Stomach (tissue), 4 donors: ENCODE data around the gene CTBP1.

Experiments used
- EP300 ChIP-seq: sonication (generic); formaldehyde crosslinking; IDR thresholded peaks from one replicate; pipeline ENCODE4 v1.6.1; 2017; ENCODE audit warnings: antibody characterized with exemption
- POLR2A ChIP-seq, 4 donors: fragments of 450-650 bp; IDR thresholded peaks; one replicate each; pipeline ENCODE4 v1.6.1; 2016; ENCODE audit warnings: antibody characterized with exemption in 4 of 4, control low read depth in 2 of 4, mild to moderate bottlenecking in 1 of 4, moderate library complexity in 1 of 4
- POLR2AphosphoS5 ChIP-seq, 3 donors: sonication (generic); formaldehyde crosslinking; IDR thresholded peaks; one replicate each; pipeline ENCODE4 v1.6.1; 2016; ENCODE audit warnings: antibody characterized with exemption in 3 of 3
- TF ChIP-seq, protein P1 (sequence below), 7 experiments: fragments of 450-650 bp in 4 of 7; fragments of 200-600 bp in 3 of 7; sonication (generic) in 3 of 7; IDR thresholded peaks; one replicate each; pipeline ENCODE4 v1.5.1; 2016 to 2019; ENCODE audit warnings: antibody characterized with exemption in 7 of 7, control low read depth in 2 of 7, mild to moderate bottlenecking in 1 of 7

DNA sequence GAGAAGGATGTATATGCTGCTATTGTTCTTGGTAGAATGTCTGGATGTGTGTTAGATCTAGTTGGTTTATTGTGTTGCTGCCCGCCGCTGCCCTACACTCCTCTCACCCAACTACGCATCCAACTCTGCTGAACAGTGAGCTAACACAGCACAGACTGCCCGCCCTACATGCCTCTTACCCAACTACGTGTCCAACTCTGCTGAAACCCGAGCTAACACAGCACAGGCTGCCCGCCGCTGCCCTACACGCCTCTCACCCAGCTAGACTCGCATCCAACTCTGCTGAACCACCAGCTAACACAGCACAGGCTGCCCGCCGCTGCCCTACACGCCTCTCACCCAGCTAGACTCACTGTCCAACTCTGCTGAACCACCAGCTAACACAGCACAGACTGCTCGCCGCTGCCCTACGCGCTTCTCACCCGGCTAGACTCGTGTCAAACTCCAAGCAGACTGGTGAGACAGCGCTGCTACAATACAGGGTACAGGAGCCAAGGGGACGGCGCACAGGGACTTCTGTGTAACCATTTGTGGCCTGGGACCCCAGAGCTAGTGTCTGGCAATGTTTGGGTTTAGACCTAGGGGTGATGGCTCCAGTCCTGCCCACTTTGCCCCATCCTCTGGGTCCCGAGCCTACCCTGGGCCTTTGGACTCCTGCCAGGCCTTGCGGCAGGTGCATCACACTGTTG lies 11.6 kb upstream of the CTBP1 start:
- TF ChIP-seq EP300, result no peak
- TF ChIP-seq, protein P1, sequence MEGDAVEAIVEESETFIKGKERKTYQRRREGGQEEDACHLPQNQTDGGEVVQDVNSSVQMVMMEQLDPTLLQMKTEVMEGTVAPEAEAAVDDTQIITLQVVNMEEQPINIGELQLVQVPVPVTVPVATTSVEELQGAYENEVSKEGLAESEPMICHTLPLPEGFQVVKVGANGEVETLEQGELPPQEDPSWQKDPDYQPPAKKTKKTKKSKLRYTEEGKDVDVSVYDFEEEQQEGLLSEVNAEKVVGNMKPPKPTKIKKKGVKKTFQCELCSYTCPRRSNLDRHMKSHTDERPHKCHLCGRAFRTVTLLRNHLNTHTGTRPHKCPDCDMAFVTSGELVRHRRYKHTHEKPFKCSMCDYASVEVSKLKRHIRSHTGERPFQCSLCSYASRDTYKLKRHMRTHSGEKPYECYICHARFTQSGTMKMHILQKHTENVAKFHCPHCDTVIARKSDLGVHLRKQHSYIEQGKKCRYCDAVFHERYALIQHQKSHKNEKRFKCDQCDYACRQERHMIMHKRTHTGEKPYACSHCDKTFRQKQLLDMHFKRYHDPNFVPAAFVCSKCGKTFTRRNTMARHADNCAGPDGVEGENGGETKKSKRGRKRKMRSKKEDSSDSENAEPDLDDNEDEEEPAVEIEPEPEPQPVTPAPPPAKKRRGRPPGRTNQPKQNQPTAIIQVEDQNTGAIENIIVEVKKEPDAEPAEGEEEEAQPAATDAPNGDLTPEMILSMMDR (IDR thresholded peaks at IDR 0.05), result no peak
- TF ChIP-seq POLR2A (IDR thresholded peaks at IDR 0.05), result no peak
- TF ChIP-seq POLR2AphosphoS5 (IDR thresholded peaks at IDR 0.05), result no peak
